ENCODE data around the gene PAX5.

The PAX5 gene

GRCh38 chr9:36898431-36899020, 135.5 kb downstream of the PAX5 start:
- H3K4me3 ChIP-seq (ENCODE audit: low read depth, low read length): no peak overlapping the region
- TF ChIP-seq ZNF530 (tag by site-specific recombination; IDR thresholded peaks at IDR 0.05; ENCODE audit: low read depth) (no peak), ZNF830 (tag by site-specific recombination; IDR thresholded peaks at IDR 0.05; ENCODE audit: low read depth) (no peak), ZBTB26 (tag by site-specific recombination; optimal IDR thresholded peaks at IDR 0.05) (no peak), ZBTB17 (tag by site-specific recombination; IDR thresholded peaks at IDR 0.05) (no peak), SP3 (tag by site-specific recombination; IDR thresholded peaks at IDR 0.05) (no peak), ATF2 (tag by site-specific recombination; IDR thresholded peaks at IDR 0.05; ENCODE audit: low read depth) (no peak), ZNF558 (tag by site-specific recombination; IDR thresholded peaks at IDR 0.05) (no peak), SP2 (tag by site-specific recombination; IDR thresholded peaks at IDR 0.05) (no peak)
- no peaks in the 10 kb centered on the region for H3K36me3 ChIP-seq (ENCODE audit: control insufficient read depth in 2 of 2, insufficient read depth in 1 of 2, low read length in 2 of 2)
- ChIA-PET CTCF (interaction anchor here (0.9 to 1.1 kb wide), 2 partner anchors 24 to 93 kb away, joined by 3 read pairs; no protein-coding TSS in a partner anchor), POLR2A (no interaction called here)
- no peak overlapping the region for H3K27ac ChIP-seq (ENCODE audit: extremely low read depth, low read depth, low read length)
- no peaks in the 10 kb centered on the region for H3K9me3 ChIP-seq (ENCODE audit: control insufficient read depth, insufficient read depth, low read depth, low read length)
- peaks cover 13% of the 10 kb centered on the region for H3K4me1 ChIP-seq (ENCODE audit: control insufficient read depth, insufficient read depth, low read length)

GRCh38 chr9:36897478-36897877, 136.6 kb downstream of the PAX5 start:
- ChIA-PET CTCF (interaction anchor here (0.9 to 2.1 kb wide), 3 partner anchors 23 to 98 kb away, joined by 3 to 13 read pairs (median 5); no protein-coding TSS in a partner anchor), POLR2A (no interaction called here)
- peaks cover 6% of the 10 kb centered on the region for H3K4me1 ChIP-seq (ENCODE audit: control insufficient read depth, insufficient read depth, low read length)
- no peaks in the 10 kb centered on the region for H3K36me3 ChIP-seq (ENCODE audit: control insufficient read depth in 2 of 2, insufficient read depth in 1 of 2, low read length in 2 of 2)
- TF ChIP-seq ZNF354C (tag by site-specific recombination; IDR thresholded peaks at IDR 0.05; ENCODE audit: borderline replicate concordance, low read depth) (no peak), ZNF121 (tag by site-specific recombination; IDR thresholded peaks at IDR 0.05) (no peak), SCRT2 (tag by site-specific recombination; IDR thresholded peaks at IDR 0.05) (no peak)
- H3K27ac ChIP-seq (ENCODE audit: extremely low read depth, low read depth, low read length): no peak overlapping the region
- H3K9me3 ChIP-seq (ENCODE audit: control insufficient read depth, insufficient read depth, low read depth, low read length): no peaks in the 10 kb centered on the region
- no peak overlapping the region for H3K4me3 ChIP-seq (ENCODE audit: low read depth, low read length)

- TF ChIP-seq KLF9 (tag by site-specific recombination; IDR thresholded peaks at IDR 0.05; ENCODE audit: low read depth) (no peak), ZNF677 (tag by site-specific recombination; IDR thresholded peaks at IDR 0.05) (no peak), OSR2 (tag by site-specific recombination; IDR thresholded peaks at IDR 0.05) (no peak)
- POLR2A ChIA-PET: no interaction called here
- H3K27ac ChIP-seq (ENCODE audit: extremely low read depth, low read depth, low read length): no peak overlapping the region
- CTCF ChIA-PET: interaction anchor here (1.5 to 2.1 kb wide), 3 partner anchors 23 to 99 kb away, joined by 5 to 13 read pairs (median 5); no protein-coding TSS in a partner anchor
- H3K9me3 ChIP-seq (ENCODE audit: control insufficient read depth, insufficient read depth, low read depth, low read length): no peaks in the 10 kb centered on the region
- no peak overlapping the region for H3K4me3 ChIP-seq (ENCODE audit: low read depth, low read length)
- peaks cover 2% of the 10 kb centered on the region; the same call in 1 of the 2 replicates for H3K4me1 ChIP-seq (ENCODE audit: control insufficient read depth, insufficient read depth, low read length)
- H3K36me3 ChIP-seq (ENCODE audit: control insufficient read depth in 2 of 2, insufficient read depth in 1 of 2, low read length in 2 of 2): no peaks in the 10 kb centered on the region
Observed at GRCh38 chr9:36897019-36897418, 137.0 kb downstream of the PAX5 start.

GRCh38 chr9:36896296-36896695, 137.8 kb downstream of the PAX5 start:
- Histone ChIP-seq H3K9me3 (ENCODE audit: control insufficient read depth, insufficient read depth, low read depth, low read length) (no peaks in the 10 kb centered on the region), H3K4me1 (ENCODE audit: control insufficient read depth, insufficient read depth, low read length) (no peaks in the 10 kb centered on the region; the same call in 1 of the 2 replicates), H3K36me3 (ENCODE audit: control insufficient read depth in 2 of 2, insufficient read depth in 1 of 2, low read length in 2 of 2) (no peaks in the 10 kb centered on the region), H3K4me3 (ENCODE audit: low read depth, low read length) (no peak overlapping the region), H3K27ac (ENCODE audit: extremely low read depth, low read depth, low read length) (no peak overlapping the region)
- ChIA-PET POLR2A (interaction anchor here (0.5 kb wide), 1 partner anchor 520 kb away, joined by 4 read pairs; no protein-coding TSS in a partner anchor), CTCF (interaction anchor here (0.6 to 2.1 kb wide), 4 partner anchors 22 to 102 kb away, joined by 3 to 13 read pairs (median 4); no protein-coding TSS in a partner anchor)
- TF ChIP-seq MZF1 (tag by site-specific recombination; IDR thresholded peaks at IDR 0.05; ENCODE audit: borderline replicate concordance) (no peak), GLIS1 (tag by site-specific recombination; IDR thresholded peaks at IDR 0.05) (peak; percentile 54)

Data from HEK293 (cell line).